GM12865 (cell line): ENCODE data around the gene FAM53B.

Source experiments
- DNase-seq: peaks from one replicate; pipeline ENCODE4 v3.0.0; 2010; ENCODE audit warnings: low read depth
- H3K4me3 ChIP-seq: 2 replicates; pipeline ENCODE4 v1.5.1; 2011; ENCODE audit warnings: mild to moderate bottlenecking, low read depth, low read length, control low read depth
- TF ChIP-seq, protein P1 (sequence below): IDR thresholded peaks from 2 replicates; pipeline ENCODE4 v1.5.1; 2011; ENCODE audit warnings: low read length, control low read depth, low read depth, inconsistent platforms; ENCODE audit not compliant: insufficient read depth; ENCODE audit errors: missing control alignments

FAM53B gene

DNA sequence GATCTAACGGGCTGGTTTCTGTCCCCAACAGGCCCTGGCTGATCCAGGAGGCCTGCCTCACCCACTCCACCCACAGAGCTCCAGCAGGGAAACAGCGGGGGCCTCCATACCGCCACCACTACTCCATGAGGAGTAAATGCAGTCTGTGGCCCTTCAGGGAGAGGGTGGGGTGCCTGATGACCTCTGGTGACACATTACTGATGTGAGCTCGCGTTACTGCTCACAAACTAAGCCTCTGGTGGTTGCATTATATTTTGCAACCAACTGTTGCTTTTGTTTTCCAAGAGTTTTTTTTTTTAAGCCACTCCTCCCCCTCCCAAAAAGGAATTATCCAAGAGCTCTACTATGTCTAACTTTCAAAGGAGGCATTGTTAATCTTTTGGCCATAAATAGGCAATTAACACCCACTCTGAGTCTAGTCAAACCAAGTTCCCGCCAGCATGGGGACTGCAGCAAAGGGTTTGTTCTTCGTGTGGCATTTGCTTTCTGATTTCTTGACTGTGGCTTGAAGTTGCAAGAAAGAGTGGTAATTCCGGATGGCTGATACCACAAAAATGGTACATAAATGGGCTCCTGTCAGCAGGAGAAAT, 72.6 kb downstream of the FAM53B start:
- TF ChIP-seq, protein P1, sequence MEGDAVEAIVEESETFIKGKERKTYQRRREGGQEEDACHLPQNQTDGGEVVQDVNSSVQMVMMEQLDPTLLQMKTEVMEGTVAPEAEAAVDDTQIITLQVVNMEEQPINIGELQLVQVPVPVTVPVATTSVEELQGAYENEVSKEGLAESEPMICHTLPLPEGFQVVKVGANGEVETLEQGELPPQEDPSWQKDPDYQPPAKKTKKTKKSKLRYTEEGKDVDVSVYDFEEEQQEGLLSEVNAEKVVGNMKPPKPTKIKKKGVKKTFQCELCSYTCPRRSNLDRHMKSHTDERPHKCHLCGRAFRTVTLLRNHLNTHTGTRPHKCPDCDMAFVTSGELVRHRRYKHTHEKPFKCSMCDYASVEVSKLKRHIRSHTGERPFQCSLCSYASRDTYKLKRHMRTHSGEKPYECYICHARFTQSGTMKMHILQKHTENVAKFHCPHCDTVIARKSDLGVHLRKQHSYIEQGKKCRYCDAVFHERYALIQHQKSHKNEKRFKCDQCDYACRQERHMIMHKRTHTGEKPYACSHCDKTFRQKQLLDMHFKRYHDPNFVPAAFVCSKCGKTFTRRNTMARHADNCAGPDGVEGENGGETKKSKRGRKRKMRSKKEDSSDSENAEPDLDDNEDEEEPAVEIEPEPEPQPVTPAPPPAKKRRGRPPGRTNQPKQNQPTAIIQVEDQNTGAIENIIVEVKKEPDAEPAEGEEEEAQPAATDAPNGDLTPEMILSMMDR, result no peak
- DNase-seq, result no peak
- no peak overlapping the region for H3K4me3 ChIP-seq

DNA sequence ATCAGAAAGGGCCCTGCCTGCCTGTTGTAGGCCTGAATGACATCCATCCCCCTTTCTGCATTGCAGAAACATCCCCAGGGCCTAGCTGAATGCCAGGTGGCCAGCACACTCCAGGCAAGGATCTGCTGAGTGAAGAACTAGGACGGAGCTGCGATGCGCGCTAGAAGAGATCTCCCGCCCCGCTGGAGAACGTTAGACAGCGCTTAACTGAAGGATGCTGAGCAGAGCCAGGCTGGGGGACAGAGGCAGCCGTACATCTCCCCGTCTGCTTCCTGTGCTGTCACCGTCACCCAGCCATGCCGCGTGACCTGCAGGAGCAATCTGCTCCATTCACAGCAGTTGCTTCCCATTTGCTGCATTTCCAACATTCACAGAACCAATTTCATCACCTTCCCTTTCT, 73.3 kb downstream of the FAM53B start:
- H3K4me3 ChIP-seq, result no peak overlapping the region
- TF ChIP-seq, protein P1, result no peak
- no peak for DNase-seq

DNA sequence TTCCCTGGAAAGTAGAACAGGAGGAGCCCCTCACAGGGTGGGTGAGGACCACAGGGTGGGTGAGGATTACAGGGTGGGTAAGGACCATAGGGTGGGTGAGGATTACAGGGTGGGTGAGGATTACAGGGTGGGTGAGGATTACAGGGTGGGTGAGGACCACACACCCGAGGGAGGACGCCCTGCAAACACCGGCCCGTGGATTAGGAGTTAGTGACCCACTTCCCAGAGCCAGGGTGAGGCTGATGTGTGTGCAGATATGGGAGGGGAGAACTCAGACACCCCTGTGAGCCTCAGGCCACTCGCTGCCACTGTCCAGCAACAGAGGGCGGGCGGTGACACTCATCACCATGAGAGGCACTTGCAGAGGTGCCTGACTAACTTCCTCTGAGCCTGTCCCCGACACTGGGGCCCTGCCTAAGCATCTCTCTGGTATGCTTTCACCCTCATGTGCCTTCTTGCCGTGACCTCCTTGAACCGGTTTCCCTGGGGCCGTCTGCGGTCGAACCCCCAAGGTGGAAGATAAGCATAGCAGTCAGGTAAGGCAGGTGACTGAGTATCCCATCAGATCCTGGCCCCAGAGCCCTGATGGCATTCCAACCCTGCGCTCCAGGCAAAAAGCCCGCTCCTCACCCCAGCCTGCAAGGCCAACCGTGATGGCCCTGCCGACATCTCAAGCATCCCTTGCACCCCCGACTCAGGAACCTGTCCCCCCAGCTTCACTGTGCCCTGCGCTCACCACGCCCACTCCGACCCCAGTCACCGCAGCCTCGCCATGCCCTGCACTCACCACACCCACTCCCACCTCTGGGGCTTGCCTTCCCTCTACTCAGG, 74.1 kb downstream of the FAM53B start:
- no peak for DNase-seq
- TF ChIP-seq, protein P1, result no peak

DNA sequence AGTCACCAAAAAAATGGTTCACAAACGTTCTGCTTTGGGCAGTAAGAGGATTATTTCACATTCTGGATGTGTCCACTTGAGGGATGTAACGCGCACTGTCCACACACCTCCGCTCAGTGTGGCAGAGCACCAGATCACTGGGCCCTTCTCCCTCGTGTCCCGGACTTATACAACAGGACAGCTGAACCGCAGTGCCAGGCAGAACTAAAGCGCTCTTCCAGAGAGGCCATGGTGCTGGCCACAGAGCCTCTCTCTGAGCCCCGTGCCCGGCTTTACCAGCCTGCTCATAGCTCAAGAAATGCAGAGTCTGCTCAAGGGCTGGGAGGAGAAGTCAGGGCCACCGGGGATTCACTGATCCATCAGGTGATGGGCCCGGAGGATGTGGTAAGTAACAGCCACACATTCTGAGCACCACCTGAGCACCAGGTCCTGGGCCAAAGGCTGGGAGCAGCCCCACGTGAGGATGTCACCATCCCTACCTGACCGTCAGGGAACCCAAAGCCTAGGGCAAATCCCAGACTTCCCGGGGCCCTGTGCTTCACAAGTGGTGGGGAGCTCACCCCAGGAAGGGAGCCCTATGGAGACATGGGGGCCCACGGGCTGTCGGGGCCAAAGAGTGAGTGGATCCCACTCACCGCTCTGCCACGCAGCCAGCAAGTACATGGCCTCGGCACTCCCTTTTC, 74.9 kb downstream of the FAM53B start:
- DNase-seq, result no peak
- H3K4me3 ChIP-seq, result no peak overlapping the region
- TF ChIP-seq, protein P1, result no peak

More for the DNA sequence above, 74.1 kb downstream of the FAM53B start:
- H3K4me3 ChIP-seq, result no peak overlapping the region

DNA sequence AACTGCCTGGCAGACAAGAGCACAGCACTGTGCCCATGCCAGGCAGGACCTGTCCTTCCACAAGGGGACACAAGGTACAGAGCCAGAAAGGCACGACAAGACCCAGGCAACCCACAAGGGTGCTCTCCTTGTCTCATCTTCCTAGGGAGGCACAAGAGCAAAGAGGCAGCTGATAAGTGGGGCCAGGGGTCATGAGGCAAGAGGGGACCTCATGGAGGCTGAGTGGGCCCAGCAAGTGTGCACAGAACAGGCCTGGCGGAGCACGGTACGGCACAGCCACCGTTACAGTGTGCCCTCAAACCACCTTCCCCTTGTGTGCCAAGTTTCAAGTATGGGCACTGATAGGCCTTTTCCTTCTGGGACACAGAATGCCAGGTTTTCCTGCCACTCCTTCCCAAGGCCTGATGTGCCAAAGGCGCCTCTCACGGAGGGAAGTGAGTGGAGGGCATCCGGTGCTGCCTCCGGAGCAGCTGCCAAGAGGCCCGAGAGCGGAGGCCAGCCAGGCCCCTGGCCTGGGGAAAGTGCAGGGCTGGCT, 75.6 kb downstream of the FAM53B start:
- TF ChIP-seq, protein P1, result no peak
- no peak for DNase-seq
- no peak overlapping the region for H3K4me3 ChIP-seq

DNA sequence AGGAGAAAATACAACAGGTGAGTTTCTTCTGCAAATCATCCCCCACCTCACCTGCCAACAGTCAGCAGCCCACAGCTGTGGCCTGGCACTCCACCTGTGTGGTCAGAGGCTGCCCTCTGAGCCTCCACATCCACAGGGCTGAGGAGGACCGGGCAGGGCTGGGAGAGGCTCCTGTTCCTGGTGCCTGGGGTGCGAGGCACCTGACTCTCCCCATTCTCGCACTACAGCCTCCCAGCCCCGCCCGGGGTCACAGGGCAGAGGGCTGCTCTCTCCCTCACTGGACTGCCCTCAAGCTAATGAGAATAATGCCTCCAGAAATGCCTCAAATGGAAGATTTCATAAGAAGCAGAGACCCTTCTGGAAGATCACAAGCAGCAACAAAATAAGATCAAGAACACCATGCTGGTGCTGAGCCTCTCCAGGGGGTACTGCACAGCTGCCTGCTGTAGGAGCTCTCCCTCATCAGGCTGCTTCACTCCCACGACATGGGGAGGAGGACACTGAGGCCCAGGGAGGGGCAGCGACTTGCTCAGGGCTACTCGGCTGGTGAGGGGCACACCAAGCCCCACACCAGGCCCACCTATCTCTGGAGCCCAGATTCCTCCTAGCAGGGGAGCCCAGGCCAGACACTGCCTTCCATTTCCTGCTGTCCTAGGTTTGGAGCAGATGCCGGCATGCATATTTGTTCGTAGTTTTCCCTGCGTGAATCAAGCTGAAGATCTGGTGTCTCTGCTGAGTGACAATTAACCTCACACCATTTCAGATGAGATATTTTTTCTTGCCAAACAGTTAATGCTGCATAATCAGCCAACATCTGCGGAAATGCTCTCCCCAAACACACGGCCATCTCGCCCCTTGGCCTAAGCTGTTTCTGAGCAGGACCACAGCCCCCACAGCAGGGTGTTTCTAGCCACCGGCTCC, 76.5 kb downstream of the FAM53B start:
- H3K4me3 ChIP-seq, result no peak overlapping the region
- TF ChIP-seq, protein P1, result no peak
- no peak for DNase-seq
